ENCODE data around the gene IL13. TPM values are rescaled to one million over a fixed set of nuclear protein-coding genes. Genes with fewer than 3 reads are reported as not detected.

Gene IL13
- total RNA-seq, 1 donor from 2014 or later: not detected

DNA sequence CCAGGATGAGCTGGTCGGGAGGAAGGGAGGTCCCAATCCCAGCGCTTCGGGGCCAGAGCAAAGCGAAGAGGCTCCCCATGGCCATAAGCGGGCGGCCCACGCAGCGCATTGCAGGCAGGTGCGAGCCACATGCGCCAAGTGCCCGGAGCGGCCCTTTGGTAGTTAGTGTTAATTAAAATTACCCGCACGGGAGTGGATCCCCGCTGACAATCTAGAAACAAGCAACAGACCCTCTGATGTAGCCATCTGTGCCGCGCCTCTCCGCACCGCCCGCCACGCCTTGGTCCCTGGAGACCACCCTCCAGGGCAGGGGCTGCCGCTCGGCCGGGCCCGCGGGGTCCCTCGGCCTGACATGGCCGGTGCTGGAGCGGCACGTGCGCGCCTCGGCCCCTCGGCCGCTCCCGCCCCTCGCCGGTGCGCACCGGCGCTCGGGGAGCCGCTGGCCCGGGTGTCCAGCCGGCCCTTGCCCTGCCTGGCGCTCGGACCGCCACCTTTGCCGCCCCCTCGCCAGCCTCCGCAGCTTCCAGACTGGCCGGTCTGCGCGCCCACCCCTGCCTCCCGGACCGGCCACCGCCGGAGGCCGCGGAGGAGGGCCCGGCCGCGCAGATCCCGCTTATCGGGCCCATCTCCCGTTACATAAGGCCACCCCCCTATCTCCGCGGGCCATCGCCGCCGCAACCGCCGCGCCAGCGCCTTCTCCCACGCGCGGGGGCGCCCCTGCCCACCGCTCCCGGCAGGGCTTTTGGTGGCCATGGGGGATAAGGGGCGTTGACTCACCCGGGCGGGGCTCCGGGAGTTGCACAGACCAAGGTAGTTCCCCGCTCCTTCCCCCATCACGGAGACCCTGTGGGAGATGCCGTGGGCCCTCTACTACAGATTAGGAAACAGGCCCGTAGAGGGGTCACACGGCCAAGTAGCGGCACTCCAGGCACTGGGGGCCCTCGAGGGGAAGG is 1.9 kb upstream of the IL13 start:
- Mint-ChIP-seq H3K36me3 (ENCODE audit: low read depth) (no peaks in the 10 kb centered on the region), H3K9me3 (no peaks in the 10 kb centered on the region), H3K27me3 (ENCODE audit: low read depth) (peaks cover 50% of the 10 kb centered on the region), H3K27ac (ENCODE audit: unreplicated experiment) (no peak overlapping the region), H3K4me1 (peaks cover 3% of the 10 kb centered on the region), H3K4me3 (no peak overlapping the region)
- TF ChIP-seq, protein P1, sequence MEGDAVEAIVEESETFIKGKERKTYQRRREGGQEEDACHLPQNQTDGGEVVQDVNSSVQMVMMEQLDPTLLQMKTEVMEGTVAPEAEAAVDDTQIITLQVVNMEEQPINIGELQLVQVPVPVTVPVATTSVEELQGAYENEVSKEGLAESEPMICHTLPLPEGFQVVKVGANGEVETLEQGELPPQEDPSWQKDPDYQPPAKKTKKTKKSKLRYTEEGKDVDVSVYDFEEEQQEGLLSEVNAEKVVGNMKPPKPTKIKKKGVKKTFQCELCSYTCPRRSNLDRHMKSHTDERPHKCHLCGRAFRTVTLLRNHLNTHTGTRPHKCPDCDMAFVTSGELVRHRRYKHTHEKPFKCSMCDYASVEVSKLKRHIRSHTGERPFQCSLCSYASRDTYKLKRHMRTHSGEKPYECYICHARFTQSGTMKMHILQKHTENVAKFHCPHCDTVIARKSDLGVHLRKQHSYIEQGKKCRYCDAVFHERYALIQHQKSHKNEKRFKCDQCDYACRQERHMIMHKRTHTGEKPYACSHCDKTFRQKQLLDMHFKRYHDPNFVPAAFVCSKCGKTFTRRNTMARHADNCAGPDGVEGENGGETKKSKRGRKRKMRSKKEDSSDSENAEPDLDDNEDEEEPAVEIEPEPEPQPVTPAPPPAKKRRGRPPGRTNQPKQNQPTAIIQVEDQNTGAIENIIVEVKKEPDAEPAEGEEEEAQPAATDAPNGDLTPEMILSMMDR (conservative IDR thresholded peaks at IDR 0.05): no peak
- DNase-seq (ENCODE audit: low read depth, low spot score): no peak

DNA sequence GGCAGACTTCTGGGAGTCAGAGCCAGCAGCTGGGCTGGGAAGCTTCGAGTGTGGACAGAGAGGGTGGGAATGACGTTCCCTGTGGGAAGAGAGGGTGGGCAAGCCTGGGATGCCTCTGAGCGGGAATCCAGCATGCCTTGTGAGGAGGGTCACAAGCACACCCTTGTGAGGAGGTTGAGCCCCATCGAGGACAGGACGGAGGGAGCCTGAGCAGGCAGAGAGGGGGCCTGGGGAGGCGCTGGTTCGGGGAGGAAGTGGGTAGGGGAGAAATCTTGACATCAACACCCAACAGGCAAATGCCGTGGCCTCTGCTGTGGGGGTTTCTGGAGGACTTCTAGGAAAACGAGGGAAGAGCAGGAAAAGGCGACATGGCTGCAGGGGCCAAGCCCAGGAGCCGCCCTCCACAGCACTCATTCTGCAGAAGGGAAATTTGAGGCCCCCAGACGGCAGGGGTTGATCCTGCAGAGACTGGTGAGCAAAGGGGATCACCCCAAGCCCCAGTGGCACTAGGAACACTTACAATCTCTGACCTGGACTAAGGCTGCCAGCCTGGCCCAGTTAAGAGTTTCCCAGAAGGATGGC is 1.1 kb upstream of the IL13 start:
- peaks cover 5% of the 10 kb centered on the region for H3K4me1 Mint-ChIP-seq
- DNase-seq (ENCODE audit: low read depth, low spot score): no peak
- no peaks in the 10 kb centered on the region for H3K9me3 Mint-ChIP-seq
- H3K27ac Mint-ChIP-seq (ENCODE audit: unreplicated experiment): no peak overlapping the region
- peaks cover 49% of the 10 kb centered on the region for H3K27me3 Mint-ChIP-seq (ENCODE audit: low read depth)
- no peaks in the 10 kb centered on the region for H3K36me3 Mint-ChIP-seq (ENCODE audit: low read depth)
- H3K4me3 Mint-ChIP-seq: peak overlapping the region; percentile 38
- TF ChIP-seq, protein P1 (conservative IDR thresholded peaks at IDR 0.05): no peak

DNA sequence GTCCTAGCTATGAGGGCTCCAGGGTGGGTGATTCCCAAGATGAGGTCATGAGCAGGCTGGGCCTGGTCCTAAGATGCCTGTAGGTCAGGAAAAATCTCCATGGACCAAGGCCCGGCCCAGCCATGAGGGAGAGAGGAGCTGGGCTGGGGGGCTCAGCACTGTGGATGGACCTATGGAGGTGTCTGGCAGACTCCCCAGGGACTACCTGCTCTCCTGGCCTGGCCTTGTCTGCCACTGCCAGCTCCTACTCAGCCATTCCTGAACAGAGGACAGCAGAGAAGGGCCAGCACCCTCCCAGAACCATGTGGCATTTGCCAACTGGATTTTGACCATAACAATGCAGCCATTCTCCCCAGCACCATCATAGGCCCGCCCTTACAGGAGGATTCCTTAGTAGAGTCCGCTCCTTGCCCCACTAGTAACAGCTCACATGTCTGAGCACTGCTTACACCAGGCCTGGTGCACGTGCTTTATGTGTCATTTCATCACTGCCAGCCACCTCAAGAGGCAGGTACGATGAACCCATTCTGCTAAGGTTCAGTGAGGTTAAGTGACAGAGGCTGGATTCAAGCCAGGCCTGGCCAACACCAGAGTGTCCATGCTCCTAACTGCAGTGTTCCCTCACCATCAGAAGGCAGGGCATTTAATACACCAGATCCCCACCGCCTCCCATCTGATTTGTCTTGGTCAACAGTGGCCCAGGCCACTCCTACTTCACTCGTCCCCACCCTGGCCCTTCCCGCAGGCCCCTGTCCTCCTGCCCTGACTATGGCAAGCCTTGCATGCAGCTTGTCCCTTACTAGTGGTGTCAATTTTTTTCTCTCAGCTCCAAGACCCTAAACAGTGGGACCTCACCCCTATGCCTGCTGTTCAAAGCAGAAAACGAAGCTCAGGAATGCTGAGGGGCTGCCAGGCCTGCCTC is 669 bp downstream of the IL13 start:
- TF ChIP-seq, protein P1 (conservative IDR thresholded peaks at IDR 0.05): no peak
- no peak for DNase-seq (ENCODE audit: low read depth, low spot score)
- Mint-ChIP-seq H3K9me3 (no peaks in the 10 kb centered on the region), H3K36me3 (ENCODE audit: low read depth) (no peaks in the 10 kb centered on the region), H3K27ac (ENCODE audit: unreplicated experiment) (no peak overlapping the region), H3K4me3 (no peak overlapping the region), H3K27me3 (ENCODE audit: low read depth) (peaks cover 41% of the 10 kb centered on the region), H3K4me1 (peaks cover 14% of the 10 kb centered on the region)

GRCh38 chr5:132659598-132660493 is 1.9 kb downstream of the IL13 start:
- no peak overlapping the region for H3K27ac Mint-ChIP-seq (ENCODE audit: unreplicated experiment)
- peaks cover 29% of the 10 kb centered on the region for H3K27me3 Mint-ChIP-seq (ENCODE audit: low read depth)
- peaks cover 24% of the 10 kb centered on the region for H3K4me1 Mint-ChIP-seq
- no peaks in the 10 kb centered on the region for H3K36me3 Mint-ChIP-seq (ENCODE audit: low read depth)
- H3K4me3 Mint-ChIP-seq: no peak overlapping the region
- TF ChIP-seq, protein P1 (conservative IDR thresholded peaks at IDR 0.05): no peak
- DNase-seq (ENCODE audit: low read depth, low spot score): no peak
- no peaks in the 10 kb centered on the region for H3K9me3 Mint-ChIP-seq

Measured in neural crest cell (in vitro differentiated cells).